ENCODE measurements around the gene SEMA4F. TPM values are rescaled to one million over a fixed set of nuclear protein-coding genes. Genes with fewer than 3 reads are reported as not detected.
A peak's percentile ranks its signal among the peaks of the same experiment; 100 is the strongest.

Gene SEMA4F
- total RNA-seq, 1 donor from 2014 or later, result 12.5 TPM

DNA sequence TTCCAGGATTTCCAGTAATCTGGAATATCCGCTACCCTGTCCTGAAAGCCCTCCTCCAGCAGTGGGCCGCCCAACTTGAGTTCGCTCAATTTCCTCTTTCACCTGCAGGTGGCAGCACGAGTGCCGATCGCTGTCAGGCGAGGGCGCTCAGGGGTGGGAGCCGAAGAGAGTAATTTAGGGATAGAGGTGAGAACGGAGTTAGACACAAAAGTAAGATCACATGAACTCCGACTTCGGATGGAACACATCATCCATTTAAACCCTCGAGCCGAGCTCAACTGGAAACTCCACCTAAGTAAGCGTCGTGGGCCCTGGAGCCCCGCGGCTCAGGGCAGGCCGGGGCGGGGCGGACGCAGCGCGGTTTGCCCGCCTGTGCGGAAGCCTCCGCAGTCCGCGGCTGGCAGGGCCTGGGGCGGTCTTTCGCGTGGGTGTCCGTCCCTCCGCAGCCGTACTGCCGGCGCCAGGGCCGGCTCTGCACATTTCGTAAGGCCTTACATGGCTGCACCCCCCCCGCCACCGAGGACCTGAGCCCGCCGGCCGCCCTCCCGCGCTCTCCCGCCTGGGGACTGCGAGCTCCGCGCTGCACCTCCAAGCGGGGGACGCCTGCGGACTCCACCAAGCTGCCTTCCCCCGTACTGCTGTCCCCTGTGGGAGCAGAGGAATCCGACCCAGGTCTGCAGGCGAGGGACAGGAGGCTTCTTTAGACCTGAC lies 61.2 kb downstream of the SEMA4F start:
- H3K36me3 ChIP-seq (ENCODE audit: insufficient read depth, low read length), result no peaks in the 10 kb centered on the region
- peaks cover 14% of the 10 kb centered on the region for H3K27me3 ChIP-seq (ENCODE audit: insufficient read depth, low read length)
- H3K4me1 ChIP-seq (ENCODE audit: insufficient read depth, low read length), result peaks cover 4% of the 10 kb centered on the region
- peak overlapping the region; percentile 43 for H3K27ac Mint-ChIP-seq (ENCODE audit: unreplicated experiment)
- H2AFZ ChIP-seq (ENCODE audit: low read depth, low read length), result peak overlapping the region; percentile 93
- TF ChIP-seq CTCF (IDR thresholded peaks at IDR 0.05; ENCODE audit: insufficient read depth, low read depth, low read length), result peak; percentile 90
- TF ChIP-seq EZH2 (IDR thresholded peaks at IDR 0.05; ENCODE audit: insufficient read depth, low read length), result no peak
- no peaks in the 10 kb centered on the region for H3K9me3 ChIP-seq (ENCODE audit: insufficient read depth, low read depth, low read length)
- H3K4me3 ChIP-seq (ENCODE audit: insufficient read depth, low read depth, low read length), result peak overlapping the region; percentile 67
- no peak overlapping the region for H3K27ac ChIP-seq (ENCODE audit: low read depth, low read length)
- peak overlapping the region; percentile 63 for H3K9ac ChIP-seq (ENCODE audit: low read length)
- FAIRE-seq (no peak), DNase-seq (ENCODE audit: low read depth) (peak; percentile 52)
- H3K4me3 Mint-ChIP-seq (ENCODE audit: unreplicated experiment), result peak overlapping the region; percentile 93
- H3K36me3 Mint-ChIP-seq (ENCODE audit: low read depth, unreplicated experiment), result no peaks in the 10 kb centered on the region
- no peaks in the 10 kb centered on the region for H3K9me3 Mint-ChIP-seq (ENCODE audit: unreplicated experiment)
- H3K27me3 Mint-ChIP-seq (ENCODE audit: low read depth, unreplicated experiment), result peaks cover 6% of the 10 kb centered on the region
- H4K20me1 ChIP-seq (ENCODE audit: insufficient read depth, low read length), result no peaks in the 10 kb centered on the region
- no peaks in the 10 kb centered on the region for H3K4me1 Mint-ChIP-seq (ENCODE audit: low read depth, unreplicated experiment)
- H3K4me2 ChIP-seq (ENCODE audit: low read length), result peak overlapping the region; percentile 98
- H3K79me2 ChIP-seq (ENCODE audit: insufficient read depth, low read length), result no peaks in the 10 kb centered on the region

- no peak for TF ChIP-seq EZH2 (IDR thresholded peaks at IDR 0.05; ENCODE audit: insufficient read depth, low read length)
- no peak for TF ChIP-seq CTCF (IDR thresholded peaks at IDR 0.05; ENCODE audit: insufficient read depth, low read depth, low read length)
- H3K27me3 ChIP-seq (ENCODE audit: insufficient read depth, low read length), result peaks cover 14% of the 10 kb centered on the region
- peak overlapping the region; percentile 67 for H3K4me3 ChIP-seq (ENCODE audit: insufficient read depth, low read depth, low read length)
- H3K27ac Mint-ChIP-seq (ENCODE audit: unreplicated experiment), result peak overlapping the region; percentile 43
- peak overlapping the region; percentile 86 for H3K4me3 Mint-ChIP-seq (ENCODE audit: unreplicated experiment)
- DNase-seq (ENCODE audit: low read depth) (no peak), FAIRE-seq (no peak)
- no peaks in the 10 kb centered on the region for H3K4me1 Mint-ChIP-seq (ENCODE audit: low read depth, unreplicated experiment)
- peak overlapping the region; percentile 98 for H3K4me2 ChIP-seq (ENCODE audit: low read length)
- H3K36me3 ChIP-seq (ENCODE audit: insufficient read depth, low read length), result no peaks in the 10 kb centered on the region
- H3K4me1 ChIP-seq (ENCODE audit: insufficient read depth, low read length), result peaks cover 4% of the 10 kb centered on the region
- peak overlapping the region; percentile 93 for H2AFZ ChIP-seq (ENCODE audit: low read depth, low read length)
- peaks cover 6% of the 10 kb centered on the region for H3K27me3 Mint-ChIP-seq (ENCODE audit: low read depth, unreplicated experiment)
- no peaks in the 10 kb centered on the region for H4K20me1 ChIP-seq (ENCODE audit: insufficient read depth, low read length)
- H3K79me2 ChIP-seq (ENCODE audit: insufficient read depth, low read length), result no peaks in the 10 kb centered on the region
- H3K36me3 Mint-ChIP-seq (ENCODE audit: low read depth, unreplicated experiment), result no peaks in the 10 kb centered on the region
- H3K27ac ChIP-seq (ENCODE audit: low read depth, low read length), result no peak overlapping the region
- H3K9me3 ChIP-seq (ENCODE audit: insufficient read depth, low read depth, low read length), result no peaks in the 10 kb centered on the region
- H3K9me3 Mint-ChIP-seq (ENCODE audit: unreplicated experiment), result no peaks in the 10 kb centered on the region
- H3K9ac ChIP-seq (ENCODE audit: low read length), result peak overlapping the region; percentile 63
These were observed 61.8 kb downstream of the SEMA4F start for GRCh38 chr2:74715880-74716279.

GRCh38 chr2:74719066-74719465 lies 65.0 kb downstream of the SEMA4F start:
- Mint-ChIP-seq H3K9me3 (ENCODE audit: unreplicated experiment) (peaks cover 2% of the 10 kb centered on the region), H3K27me3 (ENCODE audit: low read depth, unreplicated experiment) (peaks cover 4% of the 10 kb centered on the region), H3K36me3 (ENCODE audit: low read depth, unreplicated experiment) (no peaks in the 10 kb centered on the region), H3K27ac (ENCODE audit: unreplicated experiment) (no peak overlapping the region), H3K4me1 (ENCODE audit: low read depth, unreplicated experiment) (no peaks in the 10 kb centered on the region), H3K4me3 (ENCODE audit: unreplicated experiment) (no peak overlapping the region)
- Histone ChIP-seq H3K79me2 (ENCODE audit: insufficient read depth, low read length) (no peaks in the 10 kb centered on the region), H3K36me3 (ENCODE audit: insufficient read depth, low read length) (no peaks in the 10 kb centered on the region), H4K20me1 (ENCODE audit: insufficient read depth, low read length) (no peaks in the 10 kb centered on the region), H3K4me1 (ENCODE audit: insufficient read depth, low read length) (peaks cover 4% of the 10 kb centered on the region), H3K9me3 (ENCODE audit: insufficient read depth, low read depth, low read length) (no peaks in the 10 kb centered on the region), H2AFZ (ENCODE audit: low read depth, low read length) (no peak overlapping the region), H3K9ac (ENCODE audit: low read length) (no peak overlapping the region), H3K4me3 (ENCODE audit: insufficient read depth, low read depth, low read length) (no peak overlapping the region), H3K4me2 (ENCODE audit: low read length) (no peak overlapping the region), H3K27me3 (ENCODE audit: insufficient read depth, low read length) (peaks cover 14% of the 10 kb centered on the region), H3K27ac (ENCODE audit: low read depth, low read length) (no peak overlapping the region)
- FAIRE-seq (no peak), DNase-seq (ENCODE audit: low read depth) (no peak)
- TF ChIP-seq EZH2 (IDR thresholded peaks at IDR 0.05; ENCODE audit: insufficient read depth, low read length) (no peak), CTCF (IDR thresholded peaks at IDR 0.05; ENCODE audit: insufficient read depth, low read depth, low read length) (no peak)

Data from astrocyte (in vitro differentiated cells and primary cell).